Stimulated activated CD4-positive, alpha-beta T cell treated with anti-CD3 and anti-CD28 coated beads, Interleukin-15, amount 100 ng/mL, for 1 hour (primary cell): ENCODE measurements around the gene GNG8.
A peak's percentile ranks its signal among the peaks of the same experiment; 100 is the strongest.

Experiments used
- DNase-seq, 2 donors: peaks; one replicate each; pipeline ENCODE4 v3.0.0-alpha.2; 2020; ENCODE audit warnings: low read depth in 1 of 2, low spot score in 1 of 2

The GNG8 gene

GRCh38 chr19:46620716-46621115, 15.3 kb downstream of the GNG8 start:
- no peak for DNase-seq

- no peak for DNase-seq
These were observed 15.7 kb downstream of the GNG8 start for GRCh38 chr19:46620267-46620666.

- DNase-seq = no peak
These were observed 17.3 kb downstream of the GNG8 start for GRCh38 chr19:46618670-46619231.

- no peak for DNase-seq
These were observed 18.4 kb downstream of the GNG8 start for GRCh38 chr19:46617601-46618000.

- no peak for DNase-seq
These were observed 19.2 kb downstream of the GNG8 start for GRCh38 chr19:46616631-46617322.

GRCh38 chr19:46615966-46616365, 20.0 kb downstream of the GNG8 start:
- no peak for DNase-seq

GRCh38 chr19:46614114-46614722, 21.8 kb downstream of the GNG8 start:
- peak; percentile 60 to 74 for DNase-seq

GRCh38 chr19:46613525-46613924, 22.5 kb downstream of the GNG8 start:
- DNase-seq = no peak

GRCh38 chr19:46611776-46612175, 24.2 kb downstream of the GNG8 start:
- DNase-seq = no peak

- DNase-seq = no peak
These were observed 24.9 kb downstream of the GNG8 start for GRCh38 chr19:46610851-46611770.

- no peak for DNase-seq
These were observed 25.6 kb downstream of the GNG8 start for GRCh38 chr19:46610413-46610775.

GRCh38 chr19:46609511-46610412, 26.2 kb downstream of the GNG8 start:
- no peak for DNase-seq

GRCh38 chr19:46608581-46609345, 27.2 kb downstream of the GNG8 start:
- DNase-seq = no peak

- DNase-seq = no peak
These were observed 27.8 kb downstream of the GNG8 start for GRCh38 chr19:46608178-46608577.

- DNase-seq = no peak
These were observed 28.6 kb downstream of the GNG8 start for GRCh38 chr19:46607448-46607841.

GRCh38 chr19:46606681-46607447, 29.1 kb downstream of the GNG8 start:
- DNase-seq = no peak

- DNase-seq = no peak
These were observed 30.0 kb downstream of the GNG8 start for GRCh38 chr19:46606019-46606418.

- DNase-seq = no peak
These were observed 30.6 kb downstream of the GNG8 start for GRCh38 chr19:46605356-46605821.

- DNase-seq = no peak
These were observed 31.1 kb downstream of the GNG8 start for GRCh38 chr19:46604781-46605355.
